CD4-positive, alpha-beta T cell treated with Interleukin-15 for 4 hours (primary cell): Measurements from ENCODE around the gene EEF2K.
"Not testable (repeated sequence)": the region's sequence is repeated elsewhere in the genome, so short reads cannot be mapped to it uniquely, and the experiment has no call there.

Experiments used
- DNase-seq: peaks from one replicate; pipeline ENCODE4 v3.0.0-alpha.2; 2020; ENCODE audit warnings: low spot score

EEF2K gene

GRCh38 chr16:22190081-22190775, 15.8 kb upstream of the EEF2K start:
- peak; percentile 89 for DNase-seq

- DNase-seq = peak; percentile 99
Observed at GRCh38 chr16:22190776-22191531, 15.1 kb upstream of the EEF2K start.

GRCh38 chr16:22191532-22192260, 14.4 kb upstream of the EEF2K start:
- DNase-seq = no peak

GRCh38 chr16:22192261-22193062, 13.6 kb upstream of the EEF2K start:
- peak; percentile 79 for DNase-seq

GRCh38 chr16:22193063-22193411, 13.0 kb upstream of the EEF2K start:
- no peak for DNase-seq

GRCh38 chr16:22194707-22195444, 11.2 kb upstream of the EEF2K start:
- DNase-seq = no peak

GRCh38 chr16:22195445-22195694, 10.7 kb upstream of the EEF2K start:
- no peak for DNase-seq

- peak; percentile 92 for DNase-seq
Observed at GRCh38 chr16:22195695-22196558, 10.2 kb upstream of the EEF2K start.

- DNase-seq = not testable (repeated sequence)
Observed at GRCh38 chr16:22196559-22197168, 9.4 kb upstream of the EEF2K start.

GRCh38 chr16:22198547-22199293, 7.4 kb upstream of the EEF2K start:
- no peak for DNase-seq

GRCh38 chr16:22202261-22202637, 3.8 kb upstream of the EEF2K start:
- no peak for DNase-seq

- no peak for DNase-seq
Observed at GRCh38 chr16:22203091-22203490, 3.0 kb upstream of the EEF2K start.

GRCh38 chr16:22204091-22204655, 1.9 kb upstream of the EEF2K start:
- no peak for DNase-seq

GRCh38 chr16:22205577-22206012, 483 bp upstream of the EEF2K start:
- DNase-seq = no peak

- peak; percentile 78 for DNase-seq
Observed at GRCh38 chr16:22206842-22207714, 1.0 kb downstream of the EEF2K start.

- no peak for DNase-seq
Observed at GRCh38 chr16:22207715-22208360, 1.8 kb downstream of the EEF2K start.

GRCh38 chr16:22210285-22210684, 4.2 kb downstream of the EEF2K start:
- DNase-seq = no peak

GRCh38 chr16:22210854-22211253, 4.8 kb downstream of the EEF2K start:
- no peak for DNase-seq
